Measurements from ENCODE around the gene NFATC2.
"Not testable (repeated sequence)": the region's sequence is repeated elsewhere in the genome, so short reads cannot be mapped to it uniquely, and the experiment has no call there.

Gene NFATC2

DNA sequence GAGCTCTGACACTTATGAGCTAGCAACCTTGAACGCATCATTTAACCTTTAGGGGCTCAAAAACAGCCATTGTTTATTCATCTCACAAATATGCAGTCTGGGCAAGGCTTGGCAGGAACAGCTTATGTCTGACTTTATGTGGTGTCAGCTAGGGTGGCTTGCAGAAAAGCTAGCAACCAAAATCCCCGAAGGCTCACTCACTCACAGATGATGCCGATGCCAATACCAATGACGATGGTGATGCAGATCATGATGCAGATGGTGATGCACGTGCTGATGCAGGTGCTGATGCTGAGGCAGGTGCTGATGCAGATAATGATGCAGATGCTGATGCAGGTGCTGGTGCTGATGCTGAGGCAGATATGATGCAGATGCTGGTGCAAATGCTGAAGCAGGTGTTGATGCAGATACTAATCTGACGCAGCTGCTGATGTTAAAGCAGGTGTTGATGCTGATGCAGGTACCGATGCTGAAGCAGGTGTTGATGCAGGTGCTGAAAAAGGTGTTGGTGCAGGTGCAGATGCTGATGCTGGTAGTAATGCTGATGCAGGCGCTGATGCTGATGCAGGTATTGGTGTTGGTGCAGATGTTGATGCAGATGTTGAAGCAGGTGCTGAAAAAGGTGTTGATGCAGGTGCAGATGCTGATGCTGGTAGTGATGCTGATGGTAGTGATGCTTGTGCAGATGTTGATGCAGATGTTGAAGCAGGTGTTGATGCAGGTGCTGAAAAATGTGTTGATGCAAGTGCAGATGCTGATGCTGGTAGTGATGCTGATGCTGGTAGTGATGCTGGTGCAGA, 195.6 kb downstream of the NFATC2 start:
- peak; percentile 62 for DNase-seq

- DNase-seq = peak; percentile 66
Observed at GRCh38 chr20:51345601-51346101, 196.9 kb downstream of the NFATC2 start.

DNA sequence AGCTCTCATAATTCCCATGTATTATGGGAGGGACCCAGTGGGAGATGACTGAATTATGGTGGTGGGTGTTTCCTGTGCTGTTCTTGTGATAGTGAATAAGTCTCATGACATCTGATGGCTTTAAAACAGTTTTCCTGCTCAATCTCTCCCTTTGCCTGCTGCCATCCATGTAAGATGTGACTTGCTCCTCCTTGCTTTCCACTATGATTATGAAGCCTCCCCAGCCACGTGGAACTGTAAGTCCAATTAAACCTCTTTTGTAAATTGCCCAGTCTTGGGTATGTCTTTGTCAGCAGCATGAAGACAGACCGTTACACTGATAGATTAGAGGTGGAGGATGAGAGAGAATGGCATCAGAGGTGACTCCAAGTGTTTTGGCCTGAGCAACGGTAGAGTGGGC, 198.7 kb downstream of the NFATC2 start:
- DNase-seq = not testable (repeated sequence)

GRCh38 chr20:51342510-51343236, 199.8 kb downstream of the NFATC2 start:
- DNase-seq = no peak

GRCh38 chr20:51341581-51341980, 200.9 kb downstream of the NFATC2 start:
- DNase-seq = peak; percentile 24

GRCh38 chr20:51340451-51340840, 202.1 kb downstream of the NFATC2 start:
- DNase-seq = no peak

DNA sequence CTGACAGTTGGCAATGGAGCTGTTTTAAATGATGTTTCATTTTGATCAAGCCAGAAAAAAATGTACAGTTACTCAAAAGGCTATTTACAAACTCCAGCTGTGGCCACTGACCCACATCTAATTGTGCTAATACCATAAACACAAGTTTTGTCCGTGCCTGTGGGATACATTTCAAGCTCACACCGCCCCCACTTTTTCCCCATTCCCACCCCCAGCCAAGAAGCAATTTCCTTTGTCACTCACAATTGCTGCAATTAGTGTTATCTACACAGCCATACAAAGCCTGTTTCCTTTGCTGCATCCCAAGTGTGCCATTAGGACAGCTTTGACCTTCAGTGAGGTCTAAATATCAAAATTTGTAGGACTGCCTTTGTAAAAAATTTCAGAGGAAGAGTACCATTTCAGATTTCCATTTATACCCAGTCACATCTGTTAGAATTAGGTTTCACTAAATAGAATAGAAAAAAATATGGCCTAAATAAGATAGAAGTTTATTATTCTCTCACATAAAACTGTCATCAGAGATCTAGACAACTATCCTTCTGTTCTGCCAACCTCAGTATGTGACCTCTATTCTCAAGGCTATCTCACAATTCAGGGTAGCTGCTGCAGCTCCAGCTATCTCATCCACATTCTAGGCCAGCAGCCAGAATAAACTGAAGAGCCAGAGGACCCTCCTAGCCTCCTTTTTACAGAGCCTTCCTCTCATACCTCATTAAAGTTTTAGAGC, 202.6 kb downstream of the NFATC2 start:
- no peak for DNase-seq

DNA sequence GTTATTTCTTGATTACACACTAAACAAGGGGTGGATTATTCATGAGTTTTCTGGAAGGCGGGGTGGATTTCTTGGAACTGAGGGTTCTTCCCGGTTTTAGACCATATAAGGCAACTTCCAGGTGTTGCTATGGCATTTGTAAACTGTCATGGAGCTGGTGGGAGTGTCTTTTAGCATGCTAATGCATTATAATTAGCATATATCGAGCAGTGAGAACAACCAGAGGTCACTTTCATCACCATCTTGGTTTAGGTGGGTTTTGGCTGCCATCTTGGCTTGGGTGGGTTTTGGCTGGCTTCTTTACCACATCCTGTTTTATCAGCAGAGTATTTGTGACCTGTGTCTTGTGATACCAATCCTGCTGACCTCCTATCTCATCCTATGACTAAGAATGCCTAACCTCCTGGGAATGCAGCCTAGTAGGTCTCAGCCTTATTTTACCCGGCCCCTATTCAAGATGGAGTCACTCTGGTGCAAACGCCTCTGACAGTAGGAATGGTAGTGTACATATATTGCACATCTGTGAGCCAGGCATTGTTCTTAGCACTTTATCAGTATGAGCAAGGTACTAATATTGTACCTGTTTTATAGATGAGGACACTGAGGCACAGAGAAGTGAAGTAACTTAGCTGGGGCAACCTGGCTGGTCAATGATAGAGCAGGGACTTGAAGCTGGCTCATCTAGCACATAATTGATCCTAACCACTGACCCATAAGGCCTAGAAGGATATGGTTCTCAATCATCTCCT, 203.7 kb downstream of the NFATC2 start:
- peak; percentile 79 for DNase-seq

GRCh38 chr20:51337126-51337805, 205.3 kb downstream of the NFATC2 start:
- no peak for DNase-seq
